Transverse colon (tissue), 4 donors: ENCODE data around the gene MYNN.

Source experiments
- CTCF ChIP-seq, 5 experiments: fragments of 200-600 bp in 3 of 5; fragments of 450-650 bp in 2 of 5; sonication (generic) in 3 of 5; IDR thresholded peaks; 1 replicate in 2 of 5; 2 replicates in 3 of 5; pipeline ENCODE4 v1.5.1; 2016 to 2017; ENCODE audit warnings: antibody characterized with exemption in 5 of 5, inconsistent platforms in 3 of 5, mild to moderate bottlenecking in 2 of 5, moderate library complexity in 1 of 5
- EP300 ChIP-seq: sonication (generic); formaldehyde crosslinking; IDR thresholded peaks from one replicate; pipeline ENCODE4 v1.6.1; 2017; ENCODE audit warnings: antibody characterized with exemption, low read depth
- POLR2A ChIP-seq: fragments of 450-650 bp; IDR thresholded peaks from one replicate; pipeline ENCODE4 v1.6.1; 2016; ENCODE audit warnings: antibody characterized with exemption, mild to moderate bottlenecking, moderate library complexity
- POLR2AphosphoS5 ChIP-seq, 3 donors: sonication (generic); formaldehyde crosslinking; IDR thresholded peaks; one replicate each; pipeline ENCODE4 v1.6.1; 2016; ENCODE audit warnings: antibody characterized with exemption in 3 of 3

- TF ChIP-seq CTCF (IDR thresholded peaks at IDR 0.05) (peak; percentile 29 to 50 (median 48)), EP300 (no peak), POLR2AphosphoS5 (IDR thresholded peaks at IDR 0.05) (no peak), POLR2A (no peak)
Measured at GRCh38 chr3:169813757-169814517, 40.7 kb downstream of the MYNN start.
